Kidney (tissue), 14 donors: ENCODE data around the gene PPP1R14C. TPM values are rescaled to one million over a fixed set of nuclear protein-coding genes. Genes with fewer than 3 reads are reported as not detected.
"Not testable (repeated sequence)": the region's sequence is repeated elsewhere in the genome, so short reads cannot be mapped to it uniquely, and the experiment has no call there.

Experiments used
- DNase-seq, 5 donors: peaks; one replicate each; pipeline ENCODE4 v3.0.0-alpha.2; 2013 to 2020
- FAIRE-seq: peaks from 2 replicates; lab custom pipeline; 2012; peaks lifted over from hg19 to GRCh38; lab: Jason Lieb, UNC
- H3K27ac ChIP-seq, 2 donors: one replicate each; pipeline ENCODE4 v1.7.0; 2013; ENCODE audit warnings: low read depth in 2 of 2, low read length in 2 of 2, inconsistent platforms in 1 of 2
- H3K27me3 ChIP-seq: one replicate; pipeline ENCODE4 v1.7.1; 2013; ENCODE audit warnings: low read length, inconsistent platforms; ENCODE audit not compliant: control insufficient read depth, insufficient read depth
- H3K36me3 ChIP-seq, 3 donors: one replicate each; pipeline versions ENCODE4 v1.7.0 to v1.7.1; 2013; ENCODE audit warnings: low read length in 3 of 3, control low read depth in 1 of 3, inconsistent platforms in 1 of 3; ENCODE audit not compliant: insufficient read depth in 3 of 3, control insufficient read depth in 2 of 3
- H3K4me1 ChIP-seq, 3 donors: one replicate each; pipeline versions ENCODE4 v1.7.0 to v1.7.1; 2013; ENCODE audit warnings: low read length in 3 of 3, inconsistent platforms in 1 of 3, low read depth in 1 of 3; ENCODE audit not compliant: control insufficient read depth in 2 of 3, insufficient read depth in 2 of 3
- H3K4me3 ChIP-seq, 3 donors: one replicate each; pipeline versions ENCODE4 v1.7.0 to v1.8.1; 2013; ENCODE audit warnings: low read length in 3 of 3, control low read depth in 1 of 3, inconsistent platforms in 1 of 3
- H3K9ac ChIP-seq, 3 donors: one replicate each; pipeline versions ENCODE4 v1.7.0 to v1.7.1; 2013; ENCODE audit warnings: low read length in 3 of 3, control low read depth in 1 of 3, inconsistent platforms in 1 of 3
- H3K9me3 ChIP-seq, 3 donors: one replicate each; pipeline versions ENCODE4 v1.7.0 to v1.7.1; 2013; ENCODE audit warnings: low read length in 3 of 3, control low read depth in 1 of 3, inconsistent platforms in 1 of 3; ENCODE audit not compliant: control insufficient read depth in 2 of 3, insufficient read depth in 1 of 3
- CTCF ChIP-seq: IDR thresholded peaks from 3 replicates; pipeline ENCODE4 v1.5.1; 2012; ENCODE audit warnings: mild to moderate bottlenecking, moderate library complexity, borderline replicate concordance; ENCODE audit not compliant: insufficient read depth; ENCODE audit errors: extremely low read depth
- intact Hi-C: fragments of 100-400 bp; cut with DNase I; formaldehyde crosslinking; loops from one replicate; pipeline ENCODE4 v1.11.1; 2022
- polyA plus RNA-seq: library from polyadenylated mRNA; stranded (reverse); fragments of 350-450 nt; fragmentation: Illumina TruSeq; extraction: RNeasy Lipid Tissue Mini Kit (QIAGEN cat#74804); gene quantifications from one replicate; pipeline ENCODE4 v1.2.3, GENCODE V29; 2014; ENCODE audit warnings: low read depth, low replicate concordance; ENCODE audit not compliant: insufficient read depth
- total RNA-seq: library from RNA; stranded (reverse); fragmentation: NEBNext Ultra II Directional; extraction: Animal tissue kit (Norgen Biotek cat#: 25700); gene quantifications from one replicate; pipeline ENCODE4 v1.2.1, GENCODE V29; 2021
- donor health status: control.
- donor health status: control.
- donor health status: control.
- donor health status: control.
- donor health status: control.
- donor health status: DM: yes; HTN: yes; CAD: no.
- donor health status: Normal renal cell carcinoma (clear cell type).

Gene PPP1R14C
- total and polyA plus RNA-seq, 2 donors from 2014 or later, result 6.5 to 15.8 TPM

- Histone ChIP-seq H3K9me3 (no peaks in the 10 kb centered on the region), H3K4me3 (no peak overlapping the region), H3K36me3 (no peaks in the 10 kb centered on the region), H3K27ac (no peak overlapping the region), H3K9ac (no peak overlapping the region), H3K27me3 (no peaks in the 10 kb centered on the region), H3K4me1 (no peaks in the 10 kb centered on the region)
- DNase-seq, result no peak
- TF ChIP-seq CTCF, result no peak
- no peak for FAIRE-seq
- intact Hi-C loops, result no loop called here
Observed at GRCh38 chr6:150184850-150185731, 42.2 kb downstream of the PPP1R14C start.

GRCh38 chr6:150185732-150186117 lies 42.9 kb downstream of the PPP1R14C start:
- no peak overlapping the region for H3K27ac ChIP-seq
- no peaks in the 10 kb centered on the region for H3K36me3 ChIP-seq
- intact Hi-C loops, result no loop called here
- no peak for TF ChIP-seq CTCF
- no peaks in the 10 kb centered on the region for H3K9me3 ChIP-seq
- no peaks in the 10 kb centered on the region for H3K4me1 ChIP-seq
- no peaks in the 10 kb centered on the region for H3K27me3 ChIP-seq
- no peak overlapping the region for H3K9ac ChIP-seq
- no peak for FAIRE-seq
- H3K4me3 ChIP-seq, result no peak overlapping the region
- peak in 1 of 5 donors; percentile 73 for DNase-seq

GRCh38 chr6:150186129-150186898 lies 43.5 kb downstream of the PPP1R14C start:
- H3K9ac ChIP-seq, result no peak overlapping the region
- H3K9me3 ChIP-seq, result no peaks in the 10 kb centered on the region
- H3K4me3 ChIP-seq, result no peak overlapping the region
- no peaks in the 10 kb centered on the region for H3K36me3 ChIP-seq
- DNase-seq (no peak), FAIRE-seq (no peak)
- no peaks in the 10 kb centered on the region for H3K4me1 ChIP-seq
- H3K27ac ChIP-seq, result no peak overlapping the region
- no peak for TF ChIP-seq CTCF
- H3K27me3 ChIP-seq, result no peaks in the 10 kb centered on the region
- intact Hi-C loops, result no loop called here

GRCh38 chr6:150187433-150187832 lies 44.6 kb downstream of the PPP1R14C start:
- intact Hi-C loops, H3K27ac ChIP-seq, H3K9me3 ChIP-seq, H3K36me3 ChIP-seq, H3K4me1 ChIP-seq, FAIRE-seq, H3K9ac ChIP-seq, H3K4me3 ChIP-seq, DNase-seq, H3K27me3 ChIP-seq: not testable (repeated sequence)
